ENCODE data around the gene DCAF12.

The DCAF12 gene

DNA sequence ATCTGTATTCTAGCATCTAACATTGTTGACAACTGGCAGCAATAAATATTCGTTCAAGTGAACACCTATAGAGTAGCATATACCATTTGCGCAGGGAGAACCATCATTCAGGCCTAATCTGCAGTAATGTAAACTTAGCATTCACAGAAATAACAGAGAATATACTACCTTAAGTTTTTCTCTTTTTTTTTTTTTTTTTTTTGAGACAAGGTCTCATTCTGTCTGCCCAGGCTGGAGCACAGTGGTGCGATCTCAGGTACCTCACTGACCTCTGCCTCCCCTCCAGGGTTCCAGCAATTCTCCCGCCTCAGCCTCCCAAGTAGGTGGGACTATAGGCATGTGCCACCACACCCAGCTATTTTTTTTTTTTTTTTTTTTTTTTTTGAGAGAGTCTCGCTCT is 89.9 kb downstream of the DCAF12 start:
- H3K4me3 ChIP-seq (ENCODE audit: low read length) = no peak overlapping the region
- no peak for DNase-seq (ENCODE audit: low read depth)
- TF ChIP-seq, protein P1, sequence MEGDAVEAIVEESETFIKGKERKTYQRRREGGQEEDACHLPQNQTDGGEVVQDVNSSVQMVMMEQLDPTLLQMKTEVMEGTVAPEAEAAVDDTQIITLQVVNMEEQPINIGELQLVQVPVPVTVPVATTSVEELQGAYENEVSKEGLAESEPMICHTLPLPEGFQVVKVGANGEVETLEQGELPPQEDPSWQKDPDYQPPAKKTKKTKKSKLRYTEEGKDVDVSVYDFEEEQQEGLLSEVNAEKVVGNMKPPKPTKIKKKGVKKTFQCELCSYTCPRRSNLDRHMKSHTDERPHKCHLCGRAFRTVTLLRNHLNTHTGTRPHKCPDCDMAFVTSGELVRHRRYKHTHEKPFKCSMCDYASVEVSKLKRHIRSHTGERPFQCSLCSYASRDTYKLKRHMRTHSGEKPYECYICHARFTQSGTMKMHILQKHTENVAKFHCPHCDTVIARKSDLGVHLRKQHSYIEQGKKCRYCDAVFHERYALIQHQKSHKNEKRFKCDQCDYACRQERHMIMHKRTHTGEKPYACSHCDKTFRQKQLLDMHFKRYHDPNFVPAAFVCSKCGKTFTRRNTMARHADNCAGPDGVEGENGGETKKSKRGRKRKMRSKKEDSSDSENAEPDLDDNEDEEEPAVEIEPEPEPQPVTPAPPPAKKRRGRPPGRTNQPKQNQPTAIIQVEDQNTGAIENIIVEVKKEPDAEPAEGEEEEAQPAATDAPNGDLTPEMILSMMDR (conservative IDR thresholded peaks at IDR 0.05; ENCODE audit: low read depth, low read length) = no peak
